GDM1 (cell line): ENCODE measurements around the gene ZNF24.
A peak's percentile ranks its signal among the peaks of the same experiment; 100 is the strongest.

ENCODE experiments used
- DNase-seq: peaks from one replicate; lab custom pipeline; 2025; lab: John Stamatoyannopoulos, UW

The ZNF24 gene

GRCh38 chr18:35296060-35296459, 48.2 kb downstream of the ZNF24 start:
- DNase-seq, result no peak

- DNase-seq, result no peak
Observed at GRCh38 chr18:35291166-35291565, 53.1 kb downstream of the ZNF24 start.

- peak; percentile 93 for DNase-seq
Observed at GRCh38 chr18:35290094-35290735, 54.0 kb downstream of the ZNF24 start, which contains the start of gene ZSCAN30. TSS of gene ZSCAN30 (minus strand) at chr18:35290229. CDS start at chr18:35264352, 25,877 bp downstream.

- no peak for DNase-seq
Observed at GRCh38 chr18:35289727-35290093, 54.5 kb downstream of the ZNF24 start.

GRCh38 chr18:35289293-35289692, 54.9 kb downstream of the ZNF24 start:
- DNase-seq, result no peak

GRCh38 chr18:35284841-35285240, 59.4 kb downstream of the ZNF24 start:
- no peak for DNase-seq

- no peak for DNase-seq
Observed at GRCh38 chr18:35283923-35284794, 60.1 kb downstream of the ZNF24 start.

- no peak for DNase-seq
Observed at GRCh38 chr18:35282353-35282752, 61.9 kb downstream of the ZNF24 start.
